SIG-M5 treated with dmso at 0.1 percent for 504 hours (cell line): ENCODE results near the gene BACH2.
"Not testable (repeated sequence)": the region's sequence is repeated elsewhere in the genome, so short reads cannot be mapped to it uniquely, and the experiment has no call there.

Experiments
- DNase-seq: peaks from one replicate; lab custom pipeline; 2025; ENCODE audit not compliant: unreplicated experiment; lab: John Stamatoyannopoulos, UW

Gene BACH2

DNA sequence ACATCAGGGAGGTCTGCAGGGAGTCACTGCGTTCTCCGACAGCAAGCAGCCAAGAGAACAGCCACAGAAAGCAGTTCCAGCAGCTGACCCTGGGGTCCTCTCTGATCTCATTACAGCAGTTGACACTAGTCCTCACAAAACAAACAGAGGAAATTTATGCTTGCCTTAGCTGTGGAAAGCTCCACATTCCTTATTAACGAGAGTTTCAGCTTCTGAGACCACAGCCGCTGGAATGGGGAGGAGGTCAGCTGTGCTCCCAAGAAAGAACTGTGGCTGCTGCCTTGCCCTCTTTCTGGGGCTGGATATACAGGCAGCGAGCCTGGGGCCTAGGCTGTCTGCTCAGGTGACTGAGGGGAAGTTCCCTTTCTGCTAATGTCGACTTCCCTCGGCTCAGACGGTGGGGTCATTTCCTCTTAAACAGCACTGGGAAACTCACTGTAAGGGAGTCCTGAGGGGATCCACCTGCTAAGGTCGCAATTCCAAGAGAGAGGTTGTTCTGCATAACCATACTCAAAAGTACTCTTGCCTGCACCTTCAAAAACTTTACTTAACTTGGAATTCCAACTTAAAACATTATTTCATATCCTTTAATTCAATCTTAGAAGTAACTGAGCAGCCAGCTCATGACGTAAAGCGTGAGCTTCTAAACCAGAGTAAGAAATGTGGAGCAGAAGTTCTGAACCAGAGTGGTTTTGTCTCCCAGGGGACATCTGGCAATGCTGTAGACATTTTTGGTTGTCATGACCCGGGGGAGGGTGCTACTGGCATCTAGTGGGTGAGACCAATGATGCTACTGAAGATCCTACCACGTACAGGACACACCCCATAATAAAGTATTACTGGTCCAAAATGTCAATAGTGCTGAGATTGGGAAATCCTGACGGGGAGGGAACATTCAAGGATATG is 80.3 kb downstream of the BACH2 start:
- no peak for DNase-seq

DNA sequence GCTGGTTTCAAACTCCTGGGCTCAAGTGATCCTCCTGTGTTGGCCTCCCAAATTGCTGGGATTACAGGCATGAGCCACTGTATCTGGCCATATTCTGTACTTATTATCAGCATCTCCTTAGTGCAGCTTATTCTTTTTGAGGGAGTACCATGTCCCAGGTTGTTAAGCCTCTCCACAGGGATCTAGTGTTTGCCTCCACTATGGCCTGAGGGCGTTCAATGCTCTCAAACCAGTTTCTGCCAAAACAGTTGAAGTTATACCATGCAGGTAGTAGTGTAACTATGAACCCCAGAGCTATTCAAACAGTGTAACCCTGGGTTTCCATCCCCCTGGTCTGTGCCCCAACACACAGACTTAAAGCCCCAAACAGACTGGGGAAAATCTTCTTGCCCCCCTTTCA is 81.7 kb downstream of the BACH2 start:
- DNase-seq: no peak

DNA sequence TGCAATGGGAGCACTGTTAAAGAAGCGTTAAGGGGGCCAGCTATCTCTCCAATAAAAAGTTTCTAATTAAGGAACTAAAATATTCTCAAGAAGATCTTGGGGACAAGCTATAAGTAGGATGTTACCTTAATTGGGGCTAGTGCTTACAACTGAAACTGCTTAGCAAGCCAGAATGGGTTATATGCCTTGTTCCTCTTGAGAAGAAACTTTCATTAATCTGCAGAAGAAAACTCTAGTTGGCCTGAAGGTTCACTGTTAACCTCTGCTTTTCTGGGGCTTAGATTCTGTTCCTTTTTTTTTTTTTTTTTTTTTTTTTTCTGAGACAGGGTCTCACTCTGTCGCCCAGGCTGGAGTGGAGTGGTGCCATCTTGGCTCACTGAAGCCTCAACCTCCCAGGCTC is 82.2 kb downstream of the BACH2 start:
- DNase-seq: no peak

DNA sequence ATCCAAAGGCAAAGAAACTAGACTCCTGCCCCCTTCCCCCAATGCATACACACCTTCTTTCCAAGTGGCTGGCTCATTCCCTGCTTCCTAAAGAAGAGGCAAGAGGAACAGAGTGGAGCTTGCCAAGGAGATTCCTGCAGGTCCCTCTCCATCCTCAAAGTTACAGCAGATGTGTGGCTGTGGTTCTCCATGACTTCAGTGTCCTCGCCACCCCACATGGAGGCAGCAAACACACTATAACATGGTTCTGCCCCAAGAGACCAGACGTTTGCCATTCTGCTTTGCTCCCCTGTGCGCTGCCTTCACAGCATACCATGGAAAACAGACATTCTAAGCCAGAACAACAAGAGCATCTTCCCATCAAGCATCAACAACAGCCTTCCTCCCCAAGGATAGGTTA is 84.4 kb downstream of the BACH2 start:
- DNase-seq: no peak

DNA sequence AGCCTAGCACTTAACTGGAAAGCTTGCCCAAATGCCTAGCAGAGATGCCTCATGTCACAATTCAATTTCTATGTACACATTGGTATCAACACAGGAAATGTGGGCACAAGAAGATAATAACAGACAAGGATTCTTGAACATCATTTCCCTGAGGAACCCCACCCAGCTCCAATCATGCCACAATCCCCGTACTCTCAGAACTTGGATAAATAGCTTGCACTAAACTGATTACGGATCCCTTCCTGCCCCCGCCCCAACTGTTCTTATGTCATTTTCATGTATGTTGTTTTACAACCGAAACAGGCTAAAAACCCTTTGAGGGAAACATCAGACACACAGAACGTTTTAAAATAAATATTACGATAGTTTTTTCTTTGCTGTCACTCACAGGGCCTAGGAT is 87.1 kb downstream of the BACH2 start:
- no peak for DNase-seq

DNA sequence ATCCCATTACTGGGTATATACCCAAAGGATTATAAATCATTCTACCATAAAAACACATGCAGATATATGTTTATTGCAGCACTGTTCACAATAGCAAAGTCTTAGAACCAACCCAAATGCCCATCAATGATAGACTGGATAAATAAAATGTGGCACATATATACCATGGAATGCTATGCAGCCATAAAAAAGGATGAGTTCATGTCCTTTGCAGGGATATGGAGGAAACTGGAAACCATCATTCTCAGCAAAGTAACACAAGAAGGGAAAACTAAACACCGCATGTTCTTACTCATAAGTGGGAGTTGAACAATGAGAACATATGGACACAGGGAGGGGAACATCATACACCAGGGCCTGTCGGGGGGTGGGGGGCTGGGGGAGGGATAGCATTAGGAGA is 88.0 kb downstream of the BACH2 start:
- DNase-seq: not testable (repeated sequence)

DNA sequence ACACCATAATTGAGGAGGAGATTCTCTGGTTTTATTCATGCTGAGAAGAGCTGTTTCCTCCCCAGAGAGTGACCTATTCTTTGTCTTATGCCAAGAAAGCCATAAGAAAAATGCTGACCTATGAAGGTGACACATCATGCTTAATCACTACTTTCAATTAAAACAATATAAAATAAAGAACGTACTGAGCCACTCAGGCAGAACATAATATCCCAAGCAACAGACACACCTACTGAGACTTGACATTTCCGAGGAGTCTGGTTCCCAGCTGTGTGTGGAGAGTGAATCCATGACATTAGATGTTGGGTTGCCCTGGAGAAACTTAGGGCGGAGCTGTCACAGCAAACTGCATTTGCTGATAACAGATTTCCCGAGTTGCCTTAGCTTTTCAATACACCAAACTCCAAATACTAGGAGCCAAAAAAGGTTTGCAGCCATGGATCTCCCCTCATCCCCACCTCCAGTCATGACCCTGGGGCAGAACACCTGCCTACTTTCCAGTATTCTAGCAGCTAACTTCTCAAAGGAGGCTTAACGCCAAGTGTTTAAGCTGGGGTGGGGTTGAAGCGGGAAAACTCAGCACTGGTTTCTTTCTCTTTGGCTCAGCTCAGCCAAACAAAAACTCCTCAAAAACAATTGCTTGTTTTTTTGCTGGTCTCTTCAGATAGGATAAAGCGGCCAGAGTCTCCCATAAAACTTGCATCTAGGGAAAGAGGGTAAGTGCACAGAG is 92.2 kb downstream of the BACH2 start:
- no peak for DNase-seq

DNA sequence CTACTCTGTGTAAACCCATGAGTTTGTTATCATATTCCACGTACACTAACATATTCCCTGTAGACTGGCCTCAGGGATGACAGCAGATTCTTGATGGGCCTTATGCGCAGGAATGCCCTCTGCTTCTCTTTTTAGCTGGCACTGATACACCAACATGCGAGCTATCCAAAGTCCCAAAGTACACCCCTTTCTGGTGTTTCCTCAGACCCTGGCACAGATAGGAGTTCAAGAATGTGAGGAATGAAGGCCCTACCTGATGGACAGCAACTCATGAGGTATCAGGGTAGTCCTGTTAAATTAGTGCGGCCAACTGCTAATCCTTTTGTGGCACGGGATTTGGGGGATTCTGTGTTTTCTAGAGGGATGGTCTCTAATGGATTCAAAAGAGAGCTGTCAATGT is 93.0 kb downstream of the BACH2 start:
- DNase-seq: no peak

DNA sequence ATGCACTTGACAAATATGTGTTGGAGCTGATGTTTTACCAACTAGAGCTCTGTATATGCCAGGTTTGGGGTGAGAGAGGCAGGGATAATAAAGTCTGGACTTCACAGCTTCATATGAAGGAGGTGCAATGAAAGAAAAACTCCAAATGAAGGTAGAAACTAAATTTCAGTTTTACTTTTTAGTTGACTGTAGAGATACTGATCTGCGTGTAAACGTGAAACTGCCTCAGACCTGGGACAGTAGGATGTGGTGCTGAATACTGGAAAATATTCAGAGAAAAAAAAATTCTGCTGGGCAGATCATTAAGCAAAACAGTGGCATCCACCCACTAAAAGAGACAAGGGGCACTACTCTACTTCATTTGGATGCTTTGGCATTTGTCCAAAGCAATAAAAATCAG is 94.5 kb downstream of the BACH2 start:
- no peak for DNase-seq

DNA sequence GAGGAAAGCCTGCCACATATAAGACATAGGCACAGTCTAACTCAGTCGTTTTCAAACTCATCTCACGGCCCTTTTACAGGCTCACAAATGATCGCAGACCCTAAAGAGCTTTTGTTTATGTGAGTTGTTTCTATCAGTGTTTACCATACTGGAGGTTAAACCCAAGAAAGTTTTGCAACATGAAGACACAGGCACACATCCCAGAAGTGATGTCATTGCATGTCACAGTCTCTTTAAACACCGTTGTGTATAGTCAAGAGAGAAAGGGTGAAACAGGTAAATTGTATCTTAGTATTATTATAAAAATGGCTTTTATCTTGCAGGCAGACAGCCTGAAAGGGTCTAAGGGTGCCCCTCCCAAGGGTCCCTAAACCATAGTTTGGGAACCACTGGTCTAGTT is 96.7 kb downstream of the BACH2 start:
- no peak for DNase-seq

DNA sequence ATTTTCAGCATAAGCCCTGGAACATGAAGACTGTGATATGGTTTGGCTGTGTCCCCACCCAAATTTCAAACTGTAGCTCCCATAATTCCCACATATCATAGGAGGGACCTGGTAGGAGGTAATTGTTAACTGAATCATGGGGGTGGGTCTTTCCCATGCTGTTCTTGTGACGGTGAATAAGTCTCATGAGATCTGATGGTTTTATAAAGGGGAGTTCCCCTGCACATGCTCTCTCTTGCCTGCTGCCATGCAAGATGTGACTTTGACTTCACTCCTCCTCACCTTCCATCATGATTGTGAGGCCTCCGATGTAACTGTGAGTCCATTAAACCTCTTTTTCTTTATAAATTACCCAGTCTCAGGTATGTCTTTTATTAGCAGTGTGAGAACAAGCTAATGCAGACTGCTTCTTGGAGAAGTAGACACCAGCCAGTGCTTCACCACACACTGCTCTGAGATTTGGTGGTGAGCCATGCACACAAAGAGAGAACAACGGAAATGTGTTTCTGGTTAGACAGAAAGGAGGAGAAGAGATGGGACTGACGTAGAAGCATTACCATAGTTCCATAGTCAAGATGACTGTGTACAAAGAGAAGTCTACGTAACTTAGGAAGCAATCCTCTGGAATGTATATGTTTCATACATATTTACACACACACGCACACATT is 97.8 kb downstream of the BACH2 start:
- DNase-seq: no peak

DNA sequence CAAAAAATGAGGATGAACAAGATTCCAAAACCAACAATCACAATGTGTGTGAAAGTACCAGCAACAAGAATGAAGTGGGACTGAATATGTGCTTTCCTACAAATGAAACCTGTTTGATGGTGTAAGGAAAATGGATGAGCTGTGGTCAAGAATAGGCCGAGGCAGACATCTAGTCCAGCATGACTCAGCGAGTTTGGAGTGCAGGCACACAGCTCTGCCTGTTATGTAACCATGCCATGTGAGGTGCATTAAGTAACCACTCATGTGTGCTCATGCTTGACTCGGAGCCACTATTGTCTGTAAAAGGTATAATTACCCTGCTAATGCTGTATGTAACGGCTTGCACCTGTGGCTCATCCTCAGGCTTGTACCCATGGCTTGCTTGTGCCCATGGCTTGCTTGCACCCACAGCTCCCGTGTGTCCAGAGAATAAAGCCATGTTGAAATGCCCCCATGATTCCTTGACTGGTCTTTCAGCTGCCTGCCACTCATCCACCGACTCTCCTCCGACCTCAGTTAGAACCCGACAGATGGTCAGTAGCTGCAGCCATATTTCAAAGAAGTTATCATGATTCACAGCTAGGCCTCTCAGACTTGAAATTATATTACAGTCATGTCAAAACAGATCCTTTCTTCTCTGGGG is 98.7 kb downstream of the BACH2 start:
- DNase-seq: no peak

DNA sequence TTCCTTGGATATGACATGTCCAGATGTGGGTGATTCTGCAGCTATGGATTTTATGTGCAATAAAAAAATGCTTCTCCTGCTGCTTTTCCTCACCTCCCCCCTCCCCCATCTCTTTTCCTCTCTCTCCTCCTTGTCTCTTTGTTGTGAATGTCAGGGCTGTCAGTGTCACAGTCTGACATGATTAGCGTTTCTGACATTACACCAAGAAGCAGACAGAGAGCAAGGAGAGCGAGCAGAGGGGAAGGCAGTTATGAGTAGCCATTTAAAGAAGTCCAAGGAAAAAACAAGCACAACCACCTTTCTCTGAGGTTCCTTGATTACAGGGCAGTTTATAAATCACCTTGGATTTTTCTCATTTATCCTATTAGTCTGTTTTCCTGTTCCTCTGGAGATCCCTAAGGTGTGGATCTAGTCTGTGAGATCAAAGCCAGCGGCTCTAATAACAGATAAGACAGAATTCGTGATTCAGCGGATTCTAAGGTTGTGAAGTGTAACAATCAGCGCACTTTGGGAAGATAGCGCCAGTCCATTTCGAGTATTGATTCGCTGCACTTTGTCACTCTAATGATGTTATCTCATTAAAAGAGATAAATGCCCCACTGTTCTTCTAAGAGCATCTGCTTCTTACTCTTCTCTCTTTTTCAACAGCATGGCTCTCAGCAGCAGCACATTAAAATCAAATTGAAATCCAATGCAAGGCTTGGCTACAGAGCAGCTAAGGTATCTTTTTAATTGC is 101.4 kb downstream of the BACH2 start:
- DNase-seq: no peak

DNA sequence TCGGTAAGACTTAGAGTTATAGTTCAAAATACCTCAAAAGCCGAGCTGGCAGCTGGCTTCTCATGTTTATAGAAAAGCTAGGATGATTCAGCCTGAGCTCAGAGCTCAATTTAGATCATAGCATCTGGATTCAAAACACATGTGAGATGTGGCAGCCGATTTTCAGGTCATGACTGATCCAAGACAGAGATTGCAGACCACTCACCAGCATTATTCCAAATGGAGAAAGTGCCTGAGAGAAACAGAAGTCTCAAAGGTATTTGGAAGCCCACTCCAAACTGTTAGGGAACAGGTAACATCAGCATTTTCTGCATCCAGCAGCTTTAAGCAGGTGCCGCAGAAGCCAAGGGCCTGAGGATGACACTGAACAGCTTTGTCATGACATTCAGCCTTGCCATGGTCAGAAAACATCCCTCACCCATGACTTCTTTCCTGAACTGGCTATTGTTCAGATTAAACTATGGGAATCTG is 102.2 kb downstream of the BACH2 start:
- DNase-seq: no peak

DNA sequence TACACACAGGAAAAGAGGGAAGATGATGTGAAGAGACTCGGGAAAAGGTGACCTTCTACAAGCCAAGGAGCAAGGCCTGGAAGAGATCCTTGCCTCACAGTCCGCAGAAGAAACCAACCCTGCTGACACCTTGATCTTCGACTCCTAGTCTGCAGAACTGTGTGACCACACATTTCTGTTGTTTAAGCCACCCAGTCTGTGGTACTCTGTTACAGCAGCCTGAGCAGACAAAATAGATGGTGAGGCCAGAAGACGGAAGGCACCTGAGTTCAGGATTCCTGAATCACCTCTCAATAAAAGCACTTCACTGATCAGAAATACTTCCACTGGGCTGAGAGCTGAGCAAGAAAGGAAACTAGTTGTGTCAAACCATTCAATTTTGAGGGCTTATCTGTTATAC is 103.3 kb downstream of the BACH2 start:
- DNase-seq: no peak

DNA sequence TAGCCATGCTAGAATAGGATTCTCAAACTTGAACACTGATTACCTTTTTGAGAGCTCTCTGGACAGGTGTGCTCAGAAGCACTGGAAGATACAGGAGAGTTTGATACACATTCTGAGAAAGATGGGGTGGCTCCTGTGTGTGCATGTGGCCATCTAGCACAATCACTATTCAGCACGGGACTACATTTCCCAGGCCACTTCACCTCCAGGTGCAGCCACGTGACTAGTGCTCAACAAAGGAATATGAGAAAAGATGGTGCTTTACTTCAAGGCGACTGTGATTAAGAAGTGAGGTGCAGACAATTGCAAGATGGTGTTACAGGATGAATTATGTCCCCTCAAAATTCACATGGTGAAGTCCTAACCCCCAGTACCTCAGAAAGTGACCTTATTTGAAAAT is 103.8 kb downstream of the BACH2 start:
- DNase-seq: no peak

DNA sequence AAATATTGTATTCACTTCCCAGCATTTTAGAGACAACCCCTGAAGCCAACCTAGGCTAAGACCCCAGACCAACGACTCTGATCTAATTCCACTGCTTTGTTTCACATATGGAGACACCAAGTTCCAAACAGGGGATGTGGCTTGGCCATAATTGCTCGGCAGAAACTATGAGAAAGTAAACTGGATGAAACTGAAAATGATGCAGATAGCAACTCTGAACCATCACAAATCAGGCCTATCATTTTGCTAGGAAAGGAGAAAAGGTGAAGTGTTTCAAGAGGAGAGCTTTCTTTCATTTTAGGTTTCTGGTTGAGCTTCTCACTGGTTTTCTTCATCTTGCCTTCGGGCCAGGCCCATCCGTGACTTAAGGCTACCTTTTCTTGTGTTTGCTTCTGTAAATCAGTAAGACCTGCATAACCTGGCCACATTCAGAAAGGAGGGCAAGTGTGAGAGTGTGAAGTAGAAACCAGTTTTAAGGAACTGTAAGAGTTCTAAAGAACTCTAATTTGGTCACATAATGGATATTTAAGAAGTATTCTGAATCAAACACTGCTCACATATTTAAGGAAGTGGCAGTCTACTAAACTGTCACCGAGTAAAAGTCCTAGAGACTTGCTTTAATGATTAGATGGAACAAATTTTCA is 105.8 kb downstream of the BACH2 start:
- DNase-seq: no peak

DNA sequence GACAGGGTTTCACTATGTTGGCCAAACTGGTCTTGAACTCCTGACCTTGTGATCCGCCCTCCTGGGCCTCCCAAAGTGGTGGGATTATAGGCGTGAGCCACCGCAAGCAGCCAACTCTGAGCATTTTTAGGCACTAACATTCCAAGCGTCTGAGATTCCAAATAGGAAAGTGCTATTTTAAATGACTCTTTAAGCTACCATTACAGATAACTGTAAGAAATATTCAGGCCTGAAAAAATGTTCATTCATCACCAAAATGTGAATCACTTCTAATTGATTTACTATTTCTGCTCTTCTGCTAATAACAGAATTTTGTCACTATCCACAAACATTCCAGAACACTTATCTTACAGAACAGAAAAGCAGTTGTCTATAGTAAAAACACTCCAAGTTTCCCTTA is 106.5 kb downstream of the BACH2 start:
- no peak for DNase-seq

DNA sequence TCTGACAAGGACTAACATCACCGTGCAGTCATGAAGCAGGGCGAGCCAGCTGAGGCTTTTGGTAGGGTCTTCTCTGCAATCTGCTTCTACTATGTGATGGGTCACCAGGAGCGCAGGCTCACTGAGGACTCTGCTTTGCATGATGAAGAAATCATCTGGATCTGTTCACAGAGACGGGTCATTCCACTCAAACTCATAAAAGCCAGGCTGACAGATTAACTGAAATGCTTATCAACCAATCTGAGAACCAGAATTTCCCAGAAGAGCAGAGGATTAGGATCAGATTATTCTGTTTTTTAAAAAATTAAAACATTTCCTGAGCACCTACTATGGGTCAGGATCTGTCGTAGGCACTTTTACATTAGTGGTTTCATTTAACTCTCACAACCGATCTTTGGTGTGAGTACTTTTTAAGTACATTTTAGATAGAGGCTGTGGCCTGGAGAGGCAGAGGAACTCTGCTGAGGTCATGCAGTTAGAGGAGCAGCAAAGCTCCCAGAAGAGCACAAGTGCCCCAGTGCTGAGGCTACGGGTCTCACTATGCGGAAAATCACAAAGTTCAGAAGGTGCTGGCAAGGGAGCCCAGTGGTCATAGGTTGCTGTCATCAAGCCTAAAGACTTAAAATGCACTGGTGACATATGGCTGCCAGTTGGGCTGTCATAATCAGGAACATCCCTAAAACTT is 109.1 kb downstream of the BACH2 start:
- DNase-seq: no peak
